Omental fat pad (tissue), 4 donors: ENCODE results near the gene RAB20. TPM values are rescaled to one million over a fixed set of nuclear protein-coding genes. Genes with fewer than 3 reads are reported as not detected.

ENCODE experiments used
- ATAC-seq: fragments of 150-250 bp; one replicate; pipeline ENCODE4 v1.9.1; 2016; ENCODE audit warnings: mild to moderate bottlenecking, moderate library complexity; ENCODE audit not compliant: low FRiP score
- DNase-seq: peaks from one replicate; pipeline ENCODE4 v3.0.0-alpha.2; 2019; ENCODE audit warnings: low spot score
- CTCF ChIP-seq, 3 donors: fragments of 450-650 bp; IDR thresholded peaks; one replicate each; pipeline ENCODE4 v1.5.1; 2016 to 2017; ENCODE audit warnings: antibody characterized with exemption in 3 of 3, mild to moderate bottlenecking in 3 of 3, moderate library complexity in 2 of 3
- total RNA-seq, 4 donors: library from RNA; depleted of rRNA; stranded (reverse); fragments of >200 nt; gene quantifications; one replicate each; pipeline ENCODE4 v1.1.0, GENCODE V29; 2016

The RAB20 gene
- total RNA-seq, 4 donors from 2014 or later = 34.7 to 67.9 (median 49.4) TPM

- no peak for ATAC-seq
- TF ChIP-seq CTCF (IDR thresholded peaks at IDR 0.05) = no peak
- no peak for DNase-seq
These were observed 35.6 kb upstream of the RAB20 start for GRCh38 chr13:110597041-110597689.

GRCh38 chr13:110593430-110594130 is 32.1 kb upstream of the RAB20 start:
- TF ChIP-seq CTCF (IDR thresholded peaks at IDR 0.05) = no peak
- DNase-seq (no peak), ATAC-seq (no peak)

GRCh38 chr13:110592665-110593064 is 31.1 kb upstream of the RAB20 start:
- TF ChIP-seq CTCF (IDR thresholded peaks at IDR 0.05) = no peak
- DNase-seq (no peak), ATAC-seq (no peak)

- ATAC-seq (no peak), DNase-seq (no peak)
- no peak for TF ChIP-seq CTCF (IDR thresholded peaks at IDR 0.05)
These were observed 29.1 kb upstream of the RAB20 start for GRCh38 chr13:110590577-110590976.

- ATAC-seq = no peak
- DNase-seq = no peak
- TF ChIP-seq CTCF (IDR thresholded peaks at IDR 0.05) = no peak
These were observed 28.4 kb upstream of the RAB20 start for GRCh38 chr13:110589793-110590390.

GRCh38 chr13:110583178-110583865 is 21.8 kb upstream of the RAB20 start:
- ATAC-seq (no peak), DNase-seq (no peak)
- no peak for TF ChIP-seq CTCF (IDR thresholded peaks at IDR 0.05)
